Epithelial cell of esophagus (primary cell): Measurements from ENCODE around the gene MAP1B.
"Not testable (repeated sequence)": the region's sequence is repeated elsewhere in the genome, so short reads cannot be mapped to it uniquely, and the experiment has no call there.

Experiments
- DNase-seq: peaks from one replicate; pipeline ENCODE4 v3.0.0; 2010; ENCODE audit warnings: low read depth
- H3K4me3 ChIP-seq: 2 replicates; pipeline ENCODE4 v1.5.1; 2011; ENCODE audit warnings: mild to moderate bottlenecking, low read length, control low read depth
- TF ChIP-seq, protein P1 (sequence below): IDR thresholded peaks from 2 replicates; pipeline ENCODE4 v1.5.1; 2011; ENCODE audit warnings: low read depth, mild to moderate bottlenecking, low read length, control low read depth, inconsistent platforms; ENCODE audit not compliant: insufficient read depth; ENCODE audit errors: missing control alignments

The MAP1B gene

DNA sequence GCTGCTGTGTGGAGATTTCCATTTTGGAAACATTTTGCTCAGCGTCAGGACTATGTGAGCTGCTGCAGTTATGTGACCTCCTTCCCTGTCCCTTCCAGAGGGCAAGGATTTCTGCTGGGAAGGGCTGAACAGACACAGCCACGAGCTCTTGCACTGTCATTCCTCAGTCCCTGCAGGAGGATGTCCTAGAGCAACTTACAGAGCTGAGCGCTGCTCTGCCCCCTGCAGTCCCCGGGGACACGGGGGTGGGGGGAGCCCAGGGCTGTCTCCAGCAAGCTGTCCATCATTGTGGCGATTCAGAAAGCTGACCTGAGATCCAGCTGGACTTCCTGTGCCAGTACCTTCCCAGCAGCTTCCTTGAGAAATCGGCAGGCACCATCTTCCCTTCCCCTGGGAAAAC lies 28.0 kb upstream of the MAP1B start:
- H3K4me3 ChIP-seq = no peak overlapping the region
- TF ChIP-seq, protein P1, sequence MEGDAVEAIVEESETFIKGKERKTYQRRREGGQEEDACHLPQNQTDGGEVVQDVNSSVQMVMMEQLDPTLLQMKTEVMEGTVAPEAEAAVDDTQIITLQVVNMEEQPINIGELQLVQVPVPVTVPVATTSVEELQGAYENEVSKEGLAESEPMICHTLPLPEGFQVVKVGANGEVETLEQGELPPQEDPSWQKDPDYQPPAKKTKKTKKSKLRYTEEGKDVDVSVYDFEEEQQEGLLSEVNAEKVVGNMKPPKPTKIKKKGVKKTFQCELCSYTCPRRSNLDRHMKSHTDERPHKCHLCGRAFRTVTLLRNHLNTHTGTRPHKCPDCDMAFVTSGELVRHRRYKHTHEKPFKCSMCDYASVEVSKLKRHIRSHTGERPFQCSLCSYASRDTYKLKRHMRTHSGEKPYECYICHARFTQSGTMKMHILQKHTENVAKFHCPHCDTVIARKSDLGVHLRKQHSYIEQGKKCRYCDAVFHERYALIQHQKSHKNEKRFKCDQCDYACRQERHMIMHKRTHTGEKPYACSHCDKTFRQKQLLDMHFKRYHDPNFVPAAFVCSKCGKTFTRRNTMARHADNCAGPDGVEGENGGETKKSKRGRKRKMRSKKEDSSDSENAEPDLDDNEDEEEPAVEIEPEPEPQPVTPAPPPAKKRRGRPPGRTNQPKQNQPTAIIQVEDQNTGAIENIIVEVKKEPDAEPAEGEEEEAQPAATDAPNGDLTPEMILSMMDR = no peak

DNA sequence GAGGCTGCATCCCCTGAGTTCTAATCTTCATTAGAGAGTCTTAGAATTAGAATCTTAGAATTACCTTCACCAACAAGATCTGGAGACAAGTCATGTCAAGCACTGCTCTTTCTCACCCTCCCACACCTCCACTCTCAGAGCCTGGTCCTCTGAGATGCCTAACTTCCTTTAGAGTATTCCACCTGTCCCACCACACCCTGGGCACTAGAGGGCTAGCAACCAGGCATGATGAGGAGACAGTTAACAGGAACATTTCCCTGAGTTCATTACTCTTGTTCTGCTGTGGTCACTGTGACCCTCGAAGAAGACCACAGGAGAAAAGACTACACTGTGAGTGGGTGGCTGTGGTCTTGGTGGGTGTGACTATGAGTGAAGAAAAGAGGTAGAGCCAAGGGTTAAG lies 25.2 kb upstream of the MAP1B start:
- DNase-seq = no peak
- H3K4me3 ChIP-seq = no peak overlapping the region
- TF ChIP-seq, protein P1 = peak; percentile 27

More for the DNA sequence above, 28.0 kb upstream of the MAP1B start:
- no peak for DNase-seq

DNA sequence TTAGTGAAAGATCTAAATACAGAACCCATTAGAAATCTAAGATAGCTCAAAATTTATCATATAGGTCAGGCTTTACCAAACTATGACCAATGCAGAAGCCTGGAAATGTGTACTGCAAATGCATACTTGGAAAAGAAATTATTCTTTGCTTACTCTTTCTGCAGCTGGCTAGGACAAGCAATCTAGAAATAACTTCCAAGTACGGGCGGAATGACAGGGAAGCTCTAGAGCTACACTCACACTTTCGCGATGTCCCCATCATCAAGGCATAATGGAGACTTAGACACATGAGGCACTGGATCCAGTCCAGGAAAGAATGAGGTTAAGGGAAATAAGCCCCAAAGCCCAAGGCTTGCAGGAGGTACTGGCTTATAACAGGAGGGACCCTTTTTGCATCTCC lies 22.4 kb upstream of the MAP1B start:
- no peak overlapping the region for H3K4me3 ChIP-seq
- DNase-seq = no peak
- TF ChIP-seq, protein P1 = no peak

DNA sequence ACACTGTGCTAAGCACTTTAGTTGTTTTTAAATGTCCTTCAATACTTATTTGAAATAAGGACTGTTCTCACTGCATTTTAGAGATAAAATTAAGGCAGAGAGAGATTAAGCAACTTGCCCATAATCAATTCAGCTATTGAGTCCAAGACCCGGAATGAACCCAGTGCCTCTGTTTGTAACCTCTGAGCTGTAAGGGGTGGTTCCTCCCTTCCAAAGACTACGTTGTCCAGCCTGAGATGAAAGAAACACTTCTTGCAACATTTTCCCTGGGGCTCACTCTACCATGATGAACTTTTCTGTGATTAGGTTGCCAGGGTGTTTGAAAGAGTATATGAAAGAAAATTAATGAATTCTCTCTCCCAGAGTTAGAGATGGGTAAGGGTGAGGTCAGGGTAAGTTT lies 22.0 kb upstream of the MAP1B start:
- no peak for DNase-seq
- TF ChIP-seq, protein P1 = no peak

DNA sequence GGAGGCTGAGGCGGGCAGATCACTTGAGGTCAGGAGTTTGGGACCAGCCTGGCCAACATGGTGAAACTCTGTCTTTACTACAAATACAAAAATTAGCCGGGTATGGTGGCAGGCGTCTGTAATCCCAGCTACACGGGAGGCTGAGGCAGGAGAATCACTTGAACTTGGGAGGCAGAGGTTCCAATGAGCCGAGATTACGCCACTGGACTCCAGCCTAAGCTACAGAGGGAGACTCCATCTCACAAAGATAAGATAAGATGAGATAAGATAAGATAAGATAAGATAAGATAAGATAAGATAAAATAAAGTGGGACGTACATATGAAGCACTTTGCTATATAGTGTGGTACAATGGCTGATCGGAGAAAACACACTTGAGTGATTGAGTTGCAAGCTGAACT lies 17.6 kb upstream of the MAP1B start:
- not testable (repeated sequence) for DNase-seq

More for the DNA sequence above, 22.0 kb upstream of the MAP1B start:
- H3K4me3 ChIP-seq = no peak overlapping the region

DNA sequence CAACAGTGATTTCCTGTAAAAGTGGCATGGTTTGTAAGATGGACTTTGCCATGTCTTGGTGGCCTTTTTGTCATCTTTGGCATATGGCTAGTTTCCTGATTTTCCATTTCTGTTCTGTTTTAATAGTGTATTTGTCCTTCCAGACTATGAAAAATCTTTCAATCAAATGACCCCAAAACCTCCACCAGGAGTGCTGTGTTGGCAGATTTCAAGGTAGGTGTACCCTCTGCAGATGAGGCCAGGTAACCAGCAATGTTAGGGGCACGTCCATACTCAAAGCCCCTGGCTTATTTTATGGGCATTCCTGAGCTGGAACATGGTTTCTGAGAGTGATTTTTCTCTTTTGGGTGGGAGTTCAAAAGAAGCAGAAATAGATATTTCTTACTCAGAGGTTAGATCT lies 15.2 kb upstream of the MAP1B start:
- DNase-seq = no peak
- TF ChIP-seq, protein P1 = no peak
- H3K4me3 ChIP-seq = no peak overlapping the region

More for the DNA sequence above, 17.6 kb upstream of the MAP1B start:
- H3K4me3 ChIP-seq = not testable (repeated sequence)

DNA sequence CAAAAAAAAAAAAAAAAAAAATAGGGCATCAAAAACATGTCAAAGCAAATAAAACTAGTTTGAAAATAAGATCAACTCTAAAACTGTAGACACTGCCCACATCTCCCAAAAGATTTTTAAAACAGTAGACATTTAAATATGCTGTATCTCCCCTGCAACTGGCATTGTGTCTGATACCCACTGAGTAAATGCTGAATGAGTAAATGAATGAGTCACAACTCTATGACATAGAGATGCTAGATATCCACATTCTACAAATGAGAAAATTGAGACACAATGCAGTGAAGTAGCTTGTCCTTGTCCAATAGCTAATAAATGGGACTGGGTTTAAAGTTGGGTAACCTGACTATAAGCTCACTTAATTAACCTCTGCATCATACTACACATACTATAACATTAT lies 14.1 kb upstream of the MAP1B start:
- DNase-seq = peak; percentile 61
- TF ChIP-seq, protein P1 = no peak
- H3K4me3 ChIP-seq = no peak overlapping the region
